ENCODE measurements around the gene MAOB.

DNA sequence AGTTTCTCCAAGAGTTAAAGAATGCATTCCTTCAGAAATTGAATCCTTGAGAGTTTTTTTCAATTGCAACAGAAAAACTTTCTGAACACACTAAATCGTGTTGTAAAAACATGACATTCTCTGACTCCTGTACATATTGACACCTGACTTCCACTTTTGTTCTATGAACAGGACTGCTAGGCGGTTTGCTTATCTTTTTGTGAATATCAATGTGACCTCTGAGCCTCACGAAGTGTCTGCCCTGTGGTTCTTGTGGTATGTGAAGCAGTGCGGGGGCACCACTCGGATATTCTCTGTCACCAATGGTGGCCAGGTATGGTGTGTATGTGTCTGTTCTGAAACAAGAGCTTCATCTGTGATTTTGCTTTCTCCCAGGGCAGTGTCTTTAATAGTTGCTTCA is 154.2 kb downstream of the MAOB start:
- TF ChIP-seq EZH2 (IDR thresholded peaks at IDR 0.05), result no peak
- no peak for TF ChIP-seq POLR2AphosphoS5 (IDR thresholded peaks at IDR 0.05; ENCODE audit: borderline replicate concordance, low read depth, low read length)
- TF ChIP-seq FOXP2 (optimal IDR thresholded peaks at IDR 0.05; ENCODE audit: control extremely low read depth, extremely low read length, insufficient read depth), result no peak
